HepG2 (cell line): ENCODE measurements around the gene PRADC1. TPM values are rescaled to one million over a fixed set of nuclear protein-coding genes. Genes with fewer than 3 reads are reported as not detected.

ENCODE experiments used
- CBX2 ChIP-seq, 2 experiments: fragments of 200-600 bp in 1 of 2; sonication (generic); formaldehyde crosslinking in 1 of 2; IDR thresholded peaks; 2 replicates each; pipeline versions ENCODE4 v1.7.0 to v1.8.1; 2018 to 2022; ENCODE audit warnings: low read depth in 2 of 2, low read length in 1 of 2, mild to moderate bottlenecking in 1 of 2, missing genetic modification reagents in 1 of 2
- ETV5 ChIP-seq: IDR thresholded peaks from 2 replicates; pipeline ENCODE4 v1.6.1; 2018; ENCODE audit warnings: missing biosample characterization, missing genetic modification reagents, inconsistent platforms, borderline replicate concordance
- FOXP1 ChIP-seq, 2 experiments: fragments of 450-650 bp in 1 of 2; IDR thresholded peaks; 2 replicates each; pipeline ENCODE4 v1.6.1; 2017 to 2018; ENCODE audit warnings: antibody characterized with exemption in 1 of 2
- GATA4 ChIP-seq: sonication (generic); IDR thresholded peaks from 2 replicates; pipeline ENCODE4 v1.6.1; 2016; ENCODE audit warnings: antibody characterized with exemption, low read depth, borderline replicate concordance
- GMEB1 ChIP-seq: sonication (generic); formaldehyde crosslinking; IDR thresholded peaks from 2 replicates; pipeline ENCODE4 v1.5.1; 2020; ENCODE audit warnings: missing genetic modification reagents, mild to moderate bottlenecking, borderline replicate concordance
- GTF3A ChIP-seq: sonication (generic); formaldehyde crosslinking; conservative IDR thresholded peaks from 2 replicates; pipeline ENCODE4 v1.4.0; 2020; ENCODE audit warnings: mild to moderate bottlenecking, missing genetic modification reagents
- HDAC6 ChIP-seq: fragments of 200-600 bp; sonication (generic); IDR thresholded peaks from 2 replicates; pipeline ENCODE4 v1.7.0; 2017; ENCODE audit warnings: mild to moderate bottlenecking, antibody characterized with exemption, low read length, low read depth
- HHEX ChIP-seq: IDR thresholded peaks from 2 replicates; pipeline ENCODE4 v1.6.1; 2016; ENCODE audit warnings: control low read depth
- HNRNPLL ChIP-seq: fragments of 200-400 bp; formaldehyde crosslinking; IDR thresholded peaks from 2 replicates; pipeline ENCODE4 v1.6.1; 2017; ENCODE audit warnings: mild to moderate bottlenecking, low read depth, low read length; ENCODE audit not compliant: poor library complexity, severe bottlenecking
- MZF1 ChIP-seq: sonication (generic); formaldehyde crosslinking; IDR thresholded peaks from 2 replicates; pipeline ENCODE4 v1.8.1; 2023; ENCODE audit warnings: mild to moderate bottlenecking, missing genetic modification reagents, borderline replicate concordance
- NFKBIZ ChIP-seq: IDR thresholded peaks from 2 replicates; pipeline ENCODE4 v1.6.1; 2018; ENCODE audit warnings: missing genetic modification reagents, missing compliant biosample characterization
- SNAI1 ChIP-seq: sonication (generic); formaldehyde crosslinking; IDR thresholded peaks from 2 replicates; pipeline ENCODE4 v1.5.0; 2020; ENCODE audit warnings: mild to moderate bottlenecking, missing genetic modification reagents, borderline replicate concordance
- SP4 ChIP-seq: sonication (generic); formaldehyde crosslinking; IDR thresholded peaks from 2 replicates; pipeline ENCODE4 v1.8.1; 2023; ENCODE audit warnings: mild to moderate bottlenecking, missing genetic modification reagents
- SRF ChIP-seq: IDR thresholded peaks from 2 replicates; pipeline ENCODE4 v1.6.1; 2011; ENCODE audit warnings: mild to moderate bottlenecking, low read depth, low read length, moderate library complexity
- TFAP4 ChIP-seq: sonication (generic); IDR thresholded peaks from 2 replicates; pipeline ENCODE4 v1.6.1; 2016; ENCODE audit warnings: low read depth, borderline replicate concordance
- XRCC5 ChIP-seq: fragments of 200-400 bp; formaldehyde crosslinking; optimal IDR thresholded peaks from 2 replicates; pipeline ENCODE3; 2017; ENCODE audit warnings: mild to moderate bottlenecking, low read length
- ZBTB38 ChIP-seq: sonication (generic); formaldehyde crosslinking; IDR thresholded peaks from 2 replicates; pipeline ENCODE4 v1.5.1; 2020; ENCODE audit warnings: mild to moderate bottlenecking, missing genetic modification reagents
- ZNF256 ChIP-seq: sonication (generic); formaldehyde crosslinking; conservative IDR thresholded peaks from 2 replicates; pipeline ENCODE4 v1.4.0; 2020; ENCODE audit warnings: missing genetic modification reagents
- ZNF570 ChIP-seq: sonication (generic); formaldehyde crosslinking; IDR thresholded peaks from 2 replicates; pipeline ENCODE4 v1.4.0; 2020; ENCODE audit warnings: mild to moderate bottlenecking, missing genetic modification reagents, borderline replicate concordance
- ZNF572 ChIP-seq: sonication (generic); formaldehyde crosslinking; IDR thresholded peaks from 2 replicates; pipeline ENCODE4 v1.5.1; 2020; ENCODE audit warnings: mild to moderate bottlenecking, missing genetic modification reagents
- ZNF639 ChIP-seq: conservative IDR thresholded peaks from 2 replicates; pipeline ENCODE4 v1.6.1; 2018; ENCODE audit warnings: missing genetic modification reagents
- ZNF724P ChIP-seq: sonication (generic); formaldehyde crosslinking; IDR thresholded peaks from 2 replicates; pipeline ENCODE4 v1.8.0; 2022; ENCODE audit warnings: missing genetic modification reagents, borderline replicate concordance
- ZNF766 ChIP-seq: sonication (generic); formaldehyde crosslinking; IDR thresholded peaks from 2 replicates; pipeline ENCODE4 v1.5.0; 2020; ENCODE audit warnings: missing genetic modification reagents, borderline replicate concordance
- ZNF768 ChIP-seq: sonication (generic); formaldehyde crosslinking; IDR thresholded peaks from 2 replicates; pipeline ENCODE4 v1.4.0; 2020; ENCODE audit warnings: missing genetic modification reagents
- polyA plus RNA-seq, 8 experiments: library from polyadenylated mRNA; depleted of rRNA in 3 of 8; stranded (reverse) in 7 of 8; unstranded in 1 of 8; fragments of >200 nt; fragmentation: Illumina TruSeq in 4 of 8; extraction: Trizol in 4 of 8; gene quantifications; 2 replicates each; pipeline versions ENCODE4 v1.2.1 to v1.2.3, GENCODE V29; 2011 to 2016; ENCODE audit warnings: low read depth in 4 of 8, missing spikeins in 1 of 8, mixed read lengths in 1 of 8; ENCODE audit not compliant: insufficient read depth in 1 of 8
- total RNA-seq, 5 experiments: library from RNA; depleted of rRNA; stranded (reverse); fragments of >200 nt; fragmentation: Illumina TruSeq; extraction: Trizol; gene quantifications; 2 replicates each; pipeline ENCODE4 v1.2.3, GENCODE V29; 2016; ENCODE audit warnings: low read depth in 1 of 5

PRADC1 gene
- total and polyA plus RNA-seq, 2 of the 13 experiments (the other 11 are each of a cell fraction or from before 2014, with no cell fraction given), result 12.1 to 37.2 TPM

- TF ChIP-seq ZNF768 (CRISPR knock-in tag) (peak; percentile 93), ZNF639 (CRISPR knock-in tag) (peak; percentile 76; the same call in 1 of the 2 replicates), SNAI1 (no peak; the same call in 1 of the 2 replicates), HDAC6 (0 out of 2 replicates have a peak, but pooled peaks have one; percentile 35), ZBTB38 (CRISPR knock-in tag) (peak; percentile 35; the same call in 1 of the 2 replicates), GMEB1 (CRISPR knock-in tag) (peak; percentile 77; the same call in 1 of the 2 replicates), ZNF766 (CRISPR knock-in tag) (peak; percentile 97), NFKBIZ (CRISPR knock-in tag) (no peak), SP4 (CRISPR knock-in tag) (no peak; the same call in 1 of the 2 replicates), ETV5 (CRISPR knock-in tag) (peak; percentile 58), GTF3A (CRISPR knock-in tag) (peak; percentile 36; the same call in 1 of the 2 replicates), TFAP4 (peak; percentile 68; the same call in 1 of the 2 replicates), MZF1 (CRISPR knock-in tag) (peak; percentile 8; the same call in 1 of the 2 replicates), ZNF724P (CRISPR knock-in tag) (no peak), SRF (peak; percentile 40; the same call in 1 of the 2 replicates), XRCC5 (peak; percentile 72), HHEX (CRISPR knock-in tag) (peak; percentile 8; the same call in 1 of the 2 replicates), ZNF572 (CRISPR knock-in tag) (no peak), GATA4 (peak; percentile 88; the same call in 1 of the 2 replicates), CBX2 (IDR thresholded peaks at IDR 0.05; ENCODE audit: low read depth, low read length) (no peak), CBX2 (CRISPR knock-in tag; IDR thresholded peaks at IDR 0.05; ENCODE audit: low read depth) (no peak), ZNF256 (peak; percentile 88; the same call in 1 of the 2 replicates), HNRNPLL (peak; percentile 65), ZNF570 (peak; percentile 87; the same call in 1 of the 2 replicates), FOXP1 (IDR thresholded peaks at IDR 0.05) (no peak), FOXP1 (CRISPR knock-in tag; IDR thresholded peaks at IDR 0.05) (no peak)
Measured at GRCh38 chr2:73233932-73234832, 1.1 kb upstream of the PRADC1 start, which contains the start of gene CCT7 (continued).
